GM21367 (cell line): Measurements from ENCODE around the gene DDX28.

Experiments
- ATAC-seq: cut with Tn5 transposase; IDR thresholded peaks from one replicate; pipeline ENCODE4 v1.9.1; 2021; ENCODE audit not compliant: unreplicated experiment

Gene DDX28

GRCh38 chr16:68022728-68023537 is at the start of gene DDX28, which contains the start of gene DUS2:
TSS of gene DDX28 (minus strand) at chr16:68023232. CDS start at chr16:68023202, 30 bp downstream.
TSS of gene DUS2 (plus strand) at chr16:68023284. CDS start at chr16:68038024, 14,740 bp downstream.
- ATAC-seq, result peak; percentile 77

GRCh38 chr16:68072038-68072695 is 49.1 kb upstream of the DDX28 start:
- ATAC-seq, result no peak

GRCh38 chr16:68071518-68071901 is 48.5 kb upstream of the DDX28 start:
- ATAC-seq, result no peak

- no peak for ATAC-seq
Measured at GRCh38 chr16:68070806-68071517, 47.9 kb upstream of the DDX28 start.

GRCh38 chr16:68070249-68070730 is 47.3 kb upstream of the DDX28 start:
- ATAC-seq, result no peak

GRCh38 chr16:68069511-68070248 is 46.6 kb upstream of the DDX28 start:
- ATAC-seq, result no peak

- no peak for ATAC-seq
Measured at GRCh38 chr16:68068926-68069325, 45.9 kb upstream of the DDX28 start.

- no peak for ATAC-seq
Measured at GRCh38 chr16:68066763-68067162, 43.7 kb upstream of the DDX28 start.

GRCh38 chr16:68065716-68066305 is 42.8 kb upstream of the DDX28 start:
- no peak for ATAC-seq

- ATAC-seq, result no peak
Measured at GRCh38 chr16:68064791-68065365, 41.8 kb upstream of the DDX28 start.

GRCh38 chr16:68062910-68063393 is 39.9 kb upstream of the DDX28 start:
- no peak for ATAC-seq

GRCh38 chr16:68061396-68061795 is 38.4 kb upstream of the DDX28 start:
- no peak for ATAC-seq

- no peak for ATAC-seq
Measured at GRCh38 chr16:68059804-68060203, 36.8 kb upstream of the DDX28 start.

- ATAC-seq, result no peak
Measured at GRCh38 chr16:68055395-68055794, 32.4 kb upstream of the DDX28 start.

GRCh38 chr16:68049449-68049848 is 26.4 kb upstream of the DDX28 start:
- no peak for ATAC-seq

- no peak for ATAC-seq
Measured at GRCh38 chr16:68047987-68048386, 25.0 kb upstream of the DDX28 start.

GRCh38 chr16:68046106-68046505 is 23.1 kb upstream of the DDX28 start:
- ATAC-seq, result no peak

GRCh38 chr16:68041783-68042182 is 18.8 kb upstream of the DDX28 start:
- no peak for ATAC-seq

- peak; percentile 57 for ATAC-seq
Measured at GRCh38 chr16:68040506-68041288, 17.7 kb upstream of the DDX28 start.
